ENCODE data around the gene NRSN1.
"Not testable (repeated sequence)": the region's sequence is repeated elsewhere in the genome, so short reads cannot be mapped to it uniquely, and the experiment has no call there.

DNA sequence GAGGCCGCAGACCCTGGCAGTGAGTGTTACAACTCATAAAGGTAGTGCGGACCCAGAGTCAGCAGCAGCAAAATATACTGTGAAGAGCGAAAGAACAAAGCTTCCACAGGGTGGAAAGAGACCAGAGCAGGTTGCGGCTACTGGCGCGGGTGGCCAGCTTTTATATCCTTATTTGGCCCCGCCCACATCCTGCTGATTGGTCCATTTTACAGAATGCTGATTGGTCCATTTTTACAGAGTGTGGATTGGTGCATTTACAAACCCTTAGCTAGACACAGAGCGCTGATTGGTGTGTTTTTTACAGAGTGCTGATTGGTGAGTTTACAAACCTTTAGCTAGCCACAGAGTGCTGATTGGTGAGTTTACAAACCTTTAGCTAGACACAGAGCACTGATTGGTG, 16.7 kb downstream of the NRSN1 start:
- TF ChIP-seq CTCF, POLR2A (IDR thresholded peaks at IDR 0.05): not testable (repeated sequence)

Measured in body of pancreas (tissue), 4 donors.